HG02840 (cell line): ENCODE results near the gene MMP15.
"Not testable (repeated sequence)": the region's sequence is repeated elsewhere in the genome, so short reads cannot be mapped to it uniquely, and the experiment has no call there.

Source experiments
- ATAC-seq: cut with Tn5 transposase; IDR thresholded peaks from one replicate; pipeline ENCODE4 v1.9.1; 2021; ENCODE audit warnings: mild to moderate bottlenecking, moderate library complexity, moderate number of reproducible peaks; ENCODE audit not compliant: unreplicated experiment, low FRiP score

MMP15 gene

DNA sequence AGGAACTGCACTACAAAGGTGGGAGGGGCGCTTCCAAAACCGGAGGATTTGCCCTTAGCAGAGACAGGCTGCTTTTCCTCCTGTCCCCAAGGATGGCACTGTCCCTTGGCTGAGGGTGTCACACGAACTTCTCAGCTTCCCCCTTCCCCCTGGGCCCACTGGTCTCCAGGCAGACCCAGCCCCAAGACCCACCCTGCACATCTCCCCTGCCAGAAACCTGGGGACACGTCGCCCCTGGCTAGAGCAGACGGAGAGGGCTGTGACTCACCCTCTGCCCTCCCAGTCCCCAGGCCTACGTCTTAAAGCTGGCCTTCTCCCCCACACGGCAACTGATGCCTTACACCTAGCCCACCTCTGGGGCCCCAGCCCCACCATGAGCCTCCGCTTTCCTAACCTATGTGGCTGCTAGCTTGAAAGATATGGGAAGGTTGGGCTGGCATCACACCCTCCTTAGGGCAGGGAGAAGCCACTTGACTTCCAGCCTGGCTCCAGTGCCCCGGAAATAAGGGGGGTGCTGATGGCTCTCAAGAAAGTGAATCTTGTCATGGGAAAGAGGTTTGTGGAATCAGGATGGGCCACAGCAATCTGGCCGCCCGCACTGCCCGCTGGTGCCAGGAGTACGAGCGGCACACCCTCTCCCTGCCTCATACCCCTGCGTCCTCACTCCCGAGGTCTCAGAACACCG is 29.7 kb upstream of the MMP15 start:
- ATAC-seq, result no peak

DNA sequence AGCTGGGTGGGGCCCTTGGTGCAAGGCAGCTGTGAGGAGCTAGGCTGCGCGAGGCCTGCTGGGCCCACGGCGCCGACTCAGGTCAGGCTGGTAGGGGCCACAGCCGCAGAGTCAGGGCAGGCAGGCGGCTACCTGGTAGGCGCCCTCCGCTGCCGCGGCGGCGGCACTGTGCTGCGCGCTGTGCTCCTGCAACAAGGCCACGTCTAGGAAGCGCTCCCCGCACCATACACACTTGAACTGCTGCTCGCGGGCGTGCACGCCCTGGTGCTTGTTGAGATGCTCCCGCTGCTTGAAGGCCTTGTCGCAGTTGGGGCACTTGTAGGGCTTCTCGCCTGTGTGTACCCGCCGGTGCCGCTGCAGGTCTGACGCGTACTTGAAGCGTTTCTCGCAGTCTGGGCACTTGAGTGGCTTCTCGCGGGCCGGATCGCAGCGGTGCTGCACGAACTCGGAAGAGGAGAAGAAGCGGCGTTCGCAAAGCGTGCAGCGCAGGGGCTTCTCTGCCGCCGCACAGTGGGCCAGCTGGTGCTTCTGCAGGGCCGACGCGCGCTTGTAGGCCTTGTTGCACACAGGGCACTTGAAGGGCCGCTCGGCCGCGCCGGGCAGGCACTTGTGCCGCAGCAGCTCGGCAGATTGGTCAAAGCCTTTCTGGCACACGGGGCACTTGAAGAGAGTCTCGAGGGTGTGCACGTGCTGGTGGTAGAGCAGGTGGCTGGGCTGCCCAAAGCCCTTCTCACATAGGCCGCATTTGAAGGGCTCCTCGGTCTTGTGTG is 29.0 kb upstream of the MMP15 start:
- ATAC-seq, result no peak

DNA sequence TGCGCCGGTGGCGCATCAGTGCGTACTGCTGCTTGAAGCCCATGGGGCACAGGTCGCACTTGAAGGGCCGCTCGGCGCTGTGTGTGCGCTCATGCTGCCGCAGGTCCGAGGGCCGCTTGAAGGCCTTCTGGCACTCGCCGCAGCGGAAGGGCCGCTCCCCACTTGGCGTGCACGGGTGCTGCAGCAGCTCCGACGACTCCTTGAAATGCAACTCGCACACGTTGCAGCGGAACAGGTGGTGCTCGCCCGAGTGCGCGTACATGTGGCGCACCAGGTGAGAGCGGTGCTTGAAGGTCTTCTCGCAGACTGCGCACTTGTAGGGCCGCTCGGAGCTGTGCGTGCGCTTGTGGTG is 28.4 kb upstream of the MMP15 start:
- ATAC-seq, result no peak

DNA sequence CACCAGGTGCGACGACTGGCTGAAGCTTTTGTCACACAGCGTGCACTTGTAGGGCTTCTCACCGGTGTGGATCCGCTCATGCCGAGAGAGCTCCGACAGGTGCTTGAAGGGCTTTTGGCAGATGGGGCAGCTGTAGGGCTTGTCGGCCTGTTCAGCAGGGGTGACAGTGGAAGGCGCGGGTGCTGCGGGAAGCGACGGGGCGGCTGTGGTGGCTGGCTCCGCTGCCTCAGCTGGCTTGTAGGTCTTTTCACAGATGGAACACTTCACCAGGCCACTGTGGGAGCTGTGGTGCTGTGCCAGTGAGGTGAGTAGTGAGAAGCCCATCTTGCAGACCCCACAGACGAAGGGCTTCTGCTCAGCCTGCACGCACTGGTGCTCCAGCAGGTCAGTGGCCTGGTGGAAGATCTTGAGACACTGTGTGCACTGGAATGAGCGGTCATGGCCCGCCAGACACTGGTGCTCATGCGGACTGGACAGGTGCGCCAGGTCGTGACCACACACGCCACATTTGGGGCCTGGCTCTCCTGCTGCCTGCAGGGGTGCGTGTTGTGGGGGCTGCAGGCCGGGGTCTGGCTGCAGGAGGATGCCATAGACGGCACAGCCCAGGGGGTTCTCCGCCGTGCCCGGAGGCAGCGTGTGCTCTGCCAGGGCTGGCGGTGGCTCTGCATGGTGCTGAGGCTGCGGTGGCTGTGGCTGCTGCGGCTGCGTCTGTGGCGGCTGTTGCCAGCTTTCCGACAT is 27.9 kb upstream of the MMP15 start:
- no peak for ATAC-seq

DNA sequence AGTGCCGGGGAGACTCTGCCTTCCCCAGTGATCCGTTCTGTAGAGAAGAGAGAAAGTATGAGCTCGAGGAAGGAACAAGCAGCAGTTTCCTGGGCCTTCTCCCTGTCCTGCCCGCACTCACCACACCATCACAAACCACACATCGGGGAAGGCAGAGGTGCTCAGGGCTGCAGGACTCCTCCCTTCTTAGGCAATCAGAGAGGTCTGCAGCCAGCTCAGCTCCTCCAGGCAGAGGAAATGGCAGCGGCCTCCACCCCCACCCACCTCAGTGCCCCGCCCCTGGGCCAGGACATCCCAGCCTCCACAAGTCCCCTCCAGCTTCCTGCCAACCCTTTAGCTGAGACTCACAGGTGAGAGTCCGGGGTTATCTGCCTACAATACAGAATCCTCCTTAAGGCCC is 27.1 kb upstream of the MMP15 start:
- no peak for ATAC-seq

DNA sequence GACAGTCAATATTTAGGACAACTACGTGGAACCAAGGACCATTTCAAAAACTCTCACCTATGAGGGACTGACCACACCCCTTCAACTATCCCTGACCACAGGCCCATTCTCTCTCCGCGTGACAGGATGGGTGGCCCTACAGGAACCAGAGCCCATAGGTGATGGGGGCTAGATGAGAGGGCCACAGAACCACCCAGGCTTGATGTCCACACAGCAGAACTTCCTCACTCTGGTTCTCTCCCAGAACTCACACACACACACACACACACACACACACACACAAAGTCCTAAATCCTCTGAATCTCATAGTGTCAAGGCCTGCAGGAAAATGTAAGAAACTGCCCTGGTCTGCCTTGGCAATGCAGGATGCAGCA is 26.6 kb upstream of the MMP15 start:
- no peak for ATAC-seq

DNA sequence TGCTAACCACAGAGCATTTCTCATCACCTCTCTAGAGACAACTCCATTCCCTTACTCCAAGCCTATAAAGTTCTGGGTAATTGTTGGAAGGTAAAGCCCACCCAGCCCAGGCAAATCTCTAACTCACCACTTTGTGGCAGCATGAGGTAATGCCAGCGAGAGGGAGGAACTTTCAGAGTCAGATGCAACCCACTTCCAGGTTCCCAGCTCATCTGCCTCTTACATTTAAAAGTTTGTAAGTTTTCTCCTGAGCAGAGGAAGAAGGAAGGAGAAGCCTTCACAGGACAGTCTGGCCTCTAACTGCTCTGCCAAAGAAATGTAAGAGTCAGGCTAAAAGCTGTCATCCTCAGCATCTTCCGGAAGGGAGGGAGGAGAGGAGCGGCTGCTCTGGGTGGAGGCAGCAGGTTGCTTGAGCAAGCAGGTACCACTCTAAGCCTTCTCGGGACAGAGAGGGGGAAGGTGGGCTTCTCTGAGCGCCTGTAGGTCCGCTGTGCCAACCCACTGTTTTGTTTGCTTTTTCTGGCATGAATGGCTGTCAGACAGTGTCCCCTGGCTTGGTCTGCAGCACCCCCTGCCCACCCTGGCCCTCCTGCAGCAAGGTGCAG is 26.1 kb upstream of the MMP15 start:
- no peak for ATAC-seq

DNA sequence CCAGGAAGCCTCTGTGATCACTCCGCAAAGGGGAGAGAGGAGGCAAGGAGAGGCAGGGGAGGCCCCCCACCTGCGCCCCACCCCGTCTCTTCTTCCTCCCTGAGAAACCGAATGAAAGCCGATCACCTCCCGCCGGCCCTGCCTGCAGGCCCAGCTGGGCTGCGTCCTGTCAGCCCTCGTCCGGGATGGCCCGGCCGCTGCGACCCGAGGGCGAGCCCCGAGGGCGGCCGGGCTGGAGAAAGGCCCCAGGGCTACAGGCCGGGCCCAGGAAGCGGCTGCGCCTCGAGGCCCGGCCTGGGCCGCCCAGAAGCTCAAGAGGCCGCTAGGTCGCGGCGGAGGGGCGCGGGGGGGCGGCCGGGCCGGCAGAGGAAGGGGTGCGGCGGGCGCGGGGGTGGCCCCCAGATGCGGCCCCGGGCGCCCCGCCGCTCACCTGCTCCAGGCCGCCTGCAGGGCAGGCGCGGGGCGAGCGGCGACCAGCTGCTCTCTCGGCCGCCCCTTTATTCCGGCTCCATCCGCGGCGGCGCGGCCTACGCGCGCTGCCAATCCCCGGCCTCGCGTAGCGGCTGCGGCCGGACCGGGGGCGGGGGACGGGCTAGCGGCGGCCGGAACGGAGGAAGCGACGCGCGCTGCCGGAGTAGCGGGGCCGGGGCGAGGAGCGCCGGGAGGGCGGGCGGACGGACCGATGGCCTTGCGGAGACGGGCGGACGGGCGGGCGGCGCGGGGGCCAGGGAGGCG is 25.4 kb upstream of the MMP15 start, which contains the start of gene ZNF319:
TSS of gene ZNF319 (minus strand) at position 702 of the 735 bp plus-strand sequence. CDS start 2,407 bp downstream, outside the sequence.
- ATAC-seq, result peak; percentile 19

DNA sequence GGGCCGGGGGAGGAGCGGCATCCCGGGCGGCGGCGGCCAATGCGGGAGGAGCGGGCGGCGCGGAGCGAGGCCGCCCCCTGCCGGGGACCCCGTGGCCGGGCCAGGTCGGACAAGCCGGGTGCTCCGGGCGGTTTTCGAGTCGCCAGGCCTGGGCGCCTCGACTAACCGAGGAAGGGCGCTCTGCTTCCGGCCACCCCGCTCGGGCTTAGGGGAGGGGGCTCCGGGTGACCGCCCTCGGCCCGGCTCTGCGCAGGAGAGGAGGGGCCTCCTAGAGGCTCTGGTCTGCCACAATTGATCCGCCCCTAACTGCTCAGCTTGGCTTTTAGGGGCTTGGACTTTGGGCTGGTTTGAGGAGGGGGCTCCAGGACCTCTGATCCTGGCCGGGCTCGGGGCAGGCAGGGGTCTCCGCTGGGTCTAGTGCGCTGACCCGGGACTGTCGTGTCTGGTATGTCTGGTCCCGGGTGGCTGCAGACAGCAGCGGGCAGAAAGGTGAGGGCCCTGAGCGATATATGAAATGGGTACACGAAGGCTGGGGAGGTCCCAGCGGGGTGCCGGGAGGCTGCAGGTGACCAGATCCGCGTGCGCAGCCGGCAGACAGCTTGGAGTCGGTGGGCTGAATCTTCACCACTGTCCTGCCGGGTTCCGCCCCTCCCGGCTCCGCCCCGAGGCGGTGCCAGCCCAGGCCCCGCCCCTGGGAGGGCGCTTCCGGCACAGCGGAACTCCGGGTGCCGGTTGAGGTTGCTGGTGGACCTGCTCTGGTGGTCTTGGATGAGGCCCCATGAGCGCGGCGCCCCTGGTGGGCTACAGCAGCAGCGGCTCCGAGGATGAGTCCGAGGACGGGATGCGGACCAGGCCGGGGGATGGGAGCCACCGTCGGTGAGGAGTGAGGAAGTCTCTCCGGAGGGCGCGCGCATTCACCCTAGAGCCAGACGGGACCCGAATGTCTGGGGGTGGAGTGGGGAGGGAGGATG is 24.6 kb upstream of the MMP15 start, which contains the start of gene USB1:
TSS of gene USB1 (plus strand) at position 702 of the 971 bp plus-strand sequence. CDS start at position 779, 77 bp downstream.
- peak; percentile 79 for ATAC-seq

DNA sequence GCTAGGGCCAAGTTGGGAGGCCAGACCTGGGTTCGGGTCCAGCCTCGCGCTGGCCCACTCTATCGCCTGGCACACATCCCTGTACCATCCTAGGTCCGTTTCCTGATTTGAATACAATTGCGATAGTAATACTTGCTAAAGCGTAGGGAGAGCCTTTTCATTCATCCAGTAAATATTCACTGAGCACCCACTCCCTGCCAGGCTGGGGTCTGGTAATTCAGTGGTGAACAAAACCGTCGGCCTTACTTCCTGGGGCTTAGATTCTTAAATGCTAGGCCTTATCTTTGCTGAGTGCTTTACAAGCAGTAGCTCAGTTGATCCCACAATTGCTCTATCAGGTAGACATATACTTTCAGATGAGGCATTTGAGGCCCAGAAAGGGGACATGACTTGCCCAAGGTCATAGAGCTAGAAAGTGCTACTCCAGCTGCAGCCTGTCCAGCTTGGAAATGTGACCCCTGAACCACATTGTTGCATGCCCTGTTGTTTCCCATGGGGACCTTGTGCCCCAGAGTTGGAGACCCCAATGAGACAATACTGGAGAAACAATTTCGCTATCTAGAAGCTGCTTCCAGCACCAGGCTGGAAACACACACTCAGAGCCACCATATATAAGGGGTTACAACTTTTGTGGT is 23.7 kb upstream of the MMP15 start:
- no peak for ATAC-seq

DNA sequence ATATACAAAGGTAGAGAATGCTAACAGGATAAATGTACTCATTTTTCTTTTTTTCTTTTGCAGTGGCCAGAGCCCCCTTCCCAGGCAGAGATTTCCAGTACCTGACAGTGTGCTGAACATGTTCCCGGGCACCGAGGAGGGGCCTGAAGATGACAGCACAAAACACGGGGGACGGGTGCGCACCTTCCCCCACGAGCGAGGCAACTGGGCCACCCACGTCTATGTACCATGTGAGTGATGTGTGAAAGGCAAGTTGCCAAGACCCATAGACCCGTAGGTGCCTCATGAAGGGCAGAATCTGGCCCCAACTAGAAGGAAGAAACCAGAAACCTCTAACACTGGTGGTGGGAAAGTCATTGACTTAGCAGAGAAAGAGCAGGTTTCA is 23.1 kb upstream of the MMP15 start:
- ATAC-seq, result no peak

DNA sequence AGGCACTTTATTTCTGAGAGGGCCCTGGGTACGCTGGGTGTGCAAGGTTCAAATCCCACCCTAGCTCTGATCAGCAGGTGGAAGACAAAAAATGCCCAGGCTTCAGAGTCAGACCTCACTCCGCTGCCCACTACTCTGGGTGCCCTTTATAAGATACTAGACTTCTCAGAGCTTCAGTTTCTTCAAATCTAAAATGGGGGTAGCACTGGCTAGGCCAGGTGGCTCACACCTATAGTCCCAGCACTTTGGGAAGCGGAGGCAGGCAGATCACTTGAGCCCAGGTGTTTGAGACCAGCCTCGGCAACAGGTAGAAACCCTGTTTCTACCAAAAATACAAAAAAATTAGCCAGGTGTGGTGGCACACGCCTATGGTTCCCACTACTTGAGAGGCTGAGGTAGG is 22.6 kb upstream of the MMP15 start:
- no peak for ATAC-seq

DNA sequence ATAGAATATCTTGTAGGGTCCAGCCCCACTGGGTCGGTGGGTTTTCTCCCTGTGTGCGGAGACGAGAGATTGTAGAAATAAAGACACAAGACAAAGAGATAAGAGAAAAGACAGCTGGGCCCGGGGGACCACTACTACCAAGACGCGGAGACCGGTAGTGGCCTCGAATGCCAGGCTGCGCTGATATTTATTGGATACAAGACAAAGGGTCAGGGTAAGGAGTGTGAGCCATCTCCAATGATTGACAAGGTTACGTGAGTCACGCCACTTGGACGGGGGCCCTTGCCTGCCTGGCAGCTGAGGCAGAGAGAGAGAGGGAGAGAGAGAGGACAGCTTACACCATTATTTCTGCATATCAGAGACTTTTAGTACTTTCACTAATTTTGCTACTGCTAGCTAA is 20.8 kb upstream of the MMP15 start:
- ATAC-seq, result not testable (repeated sequence)

DNA sequence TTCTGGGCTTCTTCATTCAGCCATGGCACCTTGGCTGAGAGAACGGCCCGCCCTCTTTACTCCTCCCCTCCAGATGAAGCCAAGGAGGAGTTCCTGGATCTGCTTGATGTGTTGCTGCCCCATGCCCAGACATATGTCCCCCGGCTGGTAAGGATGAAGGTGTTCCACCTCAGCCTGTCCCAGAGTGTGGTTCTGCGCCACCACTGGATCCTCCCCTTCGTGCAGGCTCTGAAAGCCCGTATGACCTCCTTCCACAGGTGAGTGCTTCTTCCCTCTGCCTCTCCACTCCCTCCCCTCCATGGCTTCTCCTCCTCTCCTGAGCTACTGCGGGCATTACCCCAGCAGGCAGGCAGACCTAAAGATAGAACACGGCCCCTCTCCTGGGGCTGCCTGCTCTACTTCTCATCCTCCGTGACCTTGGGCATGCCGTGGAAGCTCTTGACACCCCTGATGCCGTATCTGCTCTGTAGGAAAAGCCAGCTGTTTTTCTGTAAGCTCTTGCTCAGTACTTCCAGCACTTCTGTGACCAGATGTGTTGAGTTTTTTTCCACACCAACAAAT is 15.6 kb upstream of the MMP15 start:
- no peak for ATAC-seq

DNA sequence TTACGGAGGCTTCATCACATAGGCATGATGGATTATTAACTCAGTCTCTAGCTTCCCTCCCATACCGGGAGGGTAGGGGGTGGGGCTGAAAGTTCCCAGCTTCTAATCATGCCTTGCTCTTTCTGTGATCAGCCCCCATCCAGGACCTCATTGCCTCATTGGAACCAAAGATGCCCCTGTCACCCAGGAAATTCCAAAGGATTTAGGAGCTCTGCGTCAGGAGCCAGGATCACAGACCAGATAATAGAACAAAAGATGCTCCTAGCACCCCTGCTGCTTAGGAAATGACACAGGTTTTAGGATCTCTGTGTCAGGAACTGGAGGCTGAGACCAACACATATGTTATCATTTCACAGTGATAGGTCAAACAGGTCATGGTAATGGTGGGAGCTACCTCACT is 14.7 kb upstream of the MMP15 start:
- no peak for ATAC-seq

DNA sequence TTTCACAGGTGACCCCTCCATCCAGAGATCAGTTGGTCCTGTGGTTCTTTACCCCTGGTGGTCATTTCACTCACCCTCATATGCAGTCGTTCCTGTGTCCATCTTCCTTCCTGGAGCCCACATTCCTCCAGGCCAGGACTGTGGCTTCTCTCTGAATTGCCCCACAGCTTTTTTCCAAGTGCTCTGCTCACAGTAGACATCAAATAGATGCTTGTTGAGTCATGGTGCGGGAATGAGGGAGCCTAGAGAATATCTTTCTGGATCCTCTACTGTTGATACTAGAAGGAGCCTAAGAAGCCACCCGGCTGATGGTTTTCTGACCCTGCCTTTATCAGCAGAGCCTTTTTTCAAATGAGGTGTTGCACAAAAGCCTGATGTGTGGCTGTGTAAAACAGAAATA is 13.9 kb upstream of the MMP15 start:
- ATAC-seq, result no peak

DNA sequence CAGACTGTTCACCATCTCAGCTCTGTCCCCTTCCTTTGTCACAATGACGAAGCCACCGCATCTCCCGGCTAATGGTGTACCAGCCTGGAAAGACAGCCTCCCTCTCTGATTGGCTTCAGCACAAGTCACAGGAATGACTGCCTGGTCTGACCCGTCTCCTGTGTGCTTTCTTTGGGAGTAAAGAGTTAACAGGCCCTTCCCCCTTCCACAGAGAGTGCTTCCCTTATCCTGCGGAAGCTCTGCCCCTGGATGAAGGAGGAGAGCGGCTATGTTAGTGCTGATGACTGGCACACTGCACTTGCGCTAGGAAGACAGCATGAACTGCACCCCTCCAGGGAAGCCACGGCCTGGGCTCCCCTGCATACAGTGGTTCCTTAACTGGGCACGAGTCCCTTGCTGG is 13.1 kb upstream of the MMP15 start:
- ATAC-seq, result no peak

DNA sequence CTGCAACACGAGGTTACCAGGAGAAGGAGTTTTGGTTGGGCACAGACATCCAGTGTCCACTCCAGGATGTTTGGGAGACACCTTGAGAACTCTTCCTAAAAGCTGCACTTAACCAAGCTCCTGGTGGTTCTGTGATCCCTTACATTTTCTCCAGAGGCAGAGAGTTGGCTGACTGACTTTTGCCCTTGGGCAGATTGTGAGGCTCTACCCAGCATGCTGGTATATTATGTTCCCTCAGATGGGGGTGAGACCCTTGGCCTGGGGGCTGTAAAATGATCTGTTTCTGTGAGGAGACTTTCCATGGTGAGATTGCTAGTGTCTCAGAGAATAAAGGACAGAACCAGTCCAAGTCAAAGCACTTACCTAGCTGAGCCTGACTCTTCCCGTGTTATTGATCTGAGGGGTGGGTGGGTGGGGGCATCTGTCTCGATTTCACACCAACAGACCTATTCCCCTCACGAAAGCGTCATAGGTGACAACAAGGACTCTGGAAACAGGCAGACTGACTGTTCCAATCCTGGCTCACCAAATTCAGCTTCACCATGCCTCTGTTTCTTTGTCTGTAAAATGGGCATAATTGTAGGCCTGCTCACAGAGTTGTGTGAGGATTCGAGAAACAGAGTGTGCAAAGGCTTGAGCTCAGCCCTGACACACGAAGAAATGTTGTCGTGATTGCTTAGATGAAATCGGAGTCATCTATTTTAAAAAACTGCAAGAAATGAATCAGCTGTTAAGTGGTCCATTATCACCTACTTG is 12.2 kb upstream of the MMP15 start:
- no peak for ATAC-seq
